ENCODE results near the gene SLC16A7. TPM values are rescaled to one million over a fixed set of nuclear protein-coding genes. Genes with fewer than 3 reads are reported as not detected.

SLC16A7 gene
- total RNA-seq, 4 donors from 2014 or later, result 20.8 to 31.0 (median 28.3) TPM

DNA sequence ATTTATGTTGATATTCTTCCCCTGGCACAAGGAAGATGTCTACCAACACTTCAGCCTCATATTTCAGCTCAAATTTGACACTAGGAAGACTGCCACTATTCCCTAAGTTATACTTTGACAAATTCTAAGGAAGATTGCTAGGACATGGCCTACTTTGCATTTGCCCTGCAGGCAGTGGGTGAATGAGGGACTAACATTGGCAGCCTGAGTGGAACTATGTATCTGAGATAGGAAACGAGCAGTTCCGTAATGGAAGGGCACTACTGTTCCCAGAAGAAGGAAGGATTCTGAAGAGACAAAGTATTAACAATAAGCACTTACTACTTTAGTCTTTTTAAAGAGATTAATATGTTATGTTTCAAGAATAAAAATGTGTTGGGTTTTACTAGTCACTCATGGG is 115.1 kb downstream of the SLC16A7 start:
- no peak for DNase-seq (ENCODE audit: low spot score in 2 of 2)
- WGBS, 2 donors, result 65 to 79% methylated on average over 2 of the region's 2 CpGs
- no peak for TF ChIP-seq POLR2A (IDR thresholded peaks at IDR 0.05)
- TF ChIP-seq, protein P1, sequence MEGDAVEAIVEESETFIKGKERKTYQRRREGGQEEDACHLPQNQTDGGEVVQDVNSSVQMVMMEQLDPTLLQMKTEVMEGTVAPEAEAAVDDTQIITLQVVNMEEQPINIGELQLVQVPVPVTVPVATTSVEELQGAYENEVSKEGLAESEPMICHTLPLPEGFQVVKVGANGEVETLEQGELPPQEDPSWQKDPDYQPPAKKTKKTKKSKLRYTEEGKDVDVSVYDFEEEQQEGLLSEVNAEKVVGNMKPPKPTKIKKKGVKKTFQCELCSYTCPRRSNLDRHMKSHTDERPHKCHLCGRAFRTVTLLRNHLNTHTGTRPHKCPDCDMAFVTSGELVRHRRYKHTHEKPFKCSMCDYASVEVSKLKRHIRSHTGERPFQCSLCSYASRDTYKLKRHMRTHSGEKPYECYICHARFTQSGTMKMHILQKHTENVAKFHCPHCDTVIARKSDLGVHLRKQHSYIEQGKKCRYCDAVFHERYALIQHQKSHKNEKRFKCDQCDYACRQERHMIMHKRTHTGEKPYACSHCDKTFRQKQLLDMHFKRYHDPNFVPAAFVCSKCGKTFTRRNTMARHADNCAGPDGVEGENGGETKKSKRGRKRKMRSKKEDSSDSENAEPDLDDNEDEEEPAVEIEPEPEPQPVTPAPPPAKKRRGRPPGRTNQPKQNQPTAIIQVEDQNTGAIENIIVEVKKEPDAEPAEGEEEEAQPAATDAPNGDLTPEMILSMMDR (IDR thresholded peaks at IDR 0.05), result no peak
- no peak overlapping the region for H3K4me3 ChIP-seq (ENCODE audit: low read depth, poor library complexity, severe bottlenecking)
- intact Hi-C loops (cut with DNase I; ENCODE audit: low total_unique reads), result no loop called here

- TF ChIP-seq, protein P1 (IDR thresholded peaks at IDR 0.05), result no peak
- no peak for TF ChIP-seq POLR2A (IDR thresholded peaks at IDR 0.05)
- 94 to 97% methylated on average over 2 of the region's 2 CpGs for WGBS, 2 donors
- intact Hi-C loops (cut with DNase I; ENCODE audit: low total_unique reads), result no loop called here
- H3K4me3 ChIP-seq (ENCODE audit: low read depth, poor library complexity, severe bottlenecking), result no peak overlapping the region
- DNase-seq (ENCODE audit: low spot score in 2 of 2), result no peak
These were observed 119.6 kb downstream of the SLC16A7 start for GRCh38 chr12:59715434-59715833.

- WGBS, 2 donors, result 91 to 96% methylated on average over 4 of the region's 4 CpGs
- DNase-seq (ENCODE audit: low spot score in 2 of 2), result no peak
- TF ChIP-seq, protein P1 (IDR thresholded peaks at IDR 0.05), result no peak
- no peak for TF ChIP-seq POLR2A (IDR thresholded peaks at IDR 0.05)
- H3K4me3 ChIP-seq (ENCODE audit: low read depth, poor library complexity, severe bottlenecking), result no peak overlapping the region
- intact Hi-C loops (cut with DNase I; ENCODE audit: low total_unique reads), result no loop called here
These were observed 120.2 kb downstream of the SLC16A7 start for GRCh38 chr12:59716043-59716442.

GRCh38 chr12:59717436-59717835 is 121.6 kb downstream of the SLC16A7 start:
- 45 to 53% methylated on average over 2 of the region's 2 CpGs for WGBS, 2 donors
- no peak overlapping the region for H3K4me3 ChIP-seq (ENCODE audit: low read depth, poor library complexity, severe bottlenecking)
- no peak for TF ChIP-seq POLR2A (IDR thresholded peaks at IDR 0.05)
- TF ChIP-seq, protein P1 (IDR thresholded peaks at IDR 0.05), result no peak
- DNase-seq (ENCODE audit: low spot score in 2 of 2), result no peak
- intact Hi-C loops (cut with DNase I; ENCODE audit: low total_unique reads), result no loop called here

DNA sequence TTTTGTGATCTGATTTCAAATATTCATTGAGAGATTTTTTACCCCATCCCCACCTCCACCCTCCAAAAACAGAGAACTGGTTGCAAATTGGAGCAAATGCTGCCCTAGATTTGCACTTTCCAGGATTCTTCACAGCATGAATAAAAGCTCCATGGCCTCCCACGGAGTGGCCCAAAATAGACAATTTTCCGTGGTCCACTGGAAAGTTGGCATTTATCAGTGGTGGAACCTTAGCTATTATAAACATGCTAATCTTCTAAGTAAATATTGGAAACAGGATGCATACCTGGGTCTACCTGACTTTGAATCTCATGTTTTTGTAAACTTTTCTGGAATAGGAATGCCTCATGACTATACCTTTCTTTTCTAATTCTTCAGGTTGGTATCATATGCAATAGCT is 123.9 kb downstream of the SLC16A7 start:
- TF ChIP-seq, protein P1 (IDR thresholded peaks at IDR 0.05), result no peak
- TF ChIP-seq POLR2A (IDR thresholded peaks at IDR 0.05), result no peak
- intact Hi-C loops (cut with DNase I; ENCODE audit: low total_unique reads), result no loop called here
- 74 to 76% methylated on average over 2 of the region's 2 CpGs for WGBS, 2 donors

DNA sequence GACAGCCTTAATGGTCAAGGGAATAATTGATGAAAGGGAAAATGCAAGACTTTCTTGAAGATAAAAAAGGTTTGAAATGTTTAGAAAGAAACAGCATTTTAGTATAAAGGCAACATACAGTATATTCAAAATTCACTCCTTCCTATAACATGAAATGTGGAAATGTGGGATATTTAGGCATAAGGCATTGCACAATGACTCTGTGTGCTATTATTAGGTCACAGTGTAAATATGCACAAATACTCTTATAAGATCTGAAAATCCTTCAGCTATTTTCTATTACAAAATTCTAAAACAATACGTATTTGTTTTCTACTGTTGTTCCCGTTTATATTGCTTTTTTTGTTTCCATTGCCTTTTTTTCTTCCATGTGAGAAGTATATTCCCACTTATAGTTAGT is 127.7 kb downstream of the SLC16A7 start:
- no peak overlapping the region for H3K4me3 ChIP-seq (ENCODE audit: low read depth, poor library complexity, severe bottlenecking)
- 90 to 93% methylated on average over 2 of the region's 2 CpGs for WGBS, 2 donors
- intact Hi-C loops (cut with DNase I; ENCODE audit: low total_unique reads), result no loop called here
- no peak for DNase-seq (ENCODE audit: low spot score in 2 of 2)
- no peak for TF ChIP-seq POLR2A (IDR thresholded peaks at IDR 0.05)
- TF ChIP-seq, protein P1 (IDR thresholded peaks at IDR 0.05), result no peak

More for the DNA sequence above, 123.9 kb downstream of the SLC16A7 start:
- no peak overlapping the region for H3K4me3 ChIP-seq (ENCODE audit: low read depth, poor library complexity, severe bottlenecking)
- DNase-seq (ENCODE audit: low spot score in 2 of 2), result no peak
